Chondrocyte (in vitro differentiated cells): ENCODE data around the gene PLCG1. TPM values are rescaled to one million over a fixed set of nuclear protein-coding genes. Genes with fewer than 3 reads are reported as not detected.

ENCODE experiments used
- DNase-seq: peaks from one replicate; pipeline ENCODE4 v3.0.0; 2021; ENCODE audit warnings: mixed read lengths, low spot score
- H3K27ac Mint-ChIP-seq: one replicate; pipeline ENCODE4 v1.8.0; 2021; ENCODE audit warnings: mild to moderate bottlenecking, moderate library complexity, mixed read lengths; ENCODE audit not compliant: unreplicated experiment
- H3K27me3 Mint-ChIP-seq: 2 replicates; pipeline ENCODE4 v1.8.0; 2021; ENCODE audit warnings: low read depth, mixed read lengths
- H3K36me3 Mint-ChIP-seq: 2 replicates; pipeline ENCODE4 v1.8.0; 2021; ENCODE audit warnings: low read depth, mixed read lengths
- H3K4me1 Mint-ChIP-seq: 2 replicates; pipeline ENCODE4 v1.8.0; 2021; ENCODE audit warnings: low read depth, mild to moderate bottlenecking, mixed read lengths
- H3K4me3 Mint-ChIP-seq: one replicate; pipeline ENCODE4 v1.8.0; 2021; ENCODE audit warnings: mild to moderate bottlenecking, moderate library complexity, mixed read lengths; ENCODE audit not compliant: unreplicated experiment
- H3K9me3 Mint-ChIP-seq: 2 replicates; pipeline ENCODE4 v1.8.0; 2021; ENCODE audit warnings: low read depth, mixed read lengths
- total RNA-seq: library from RNA; stranded (reverse); gene quantifications from 3 replicates; pipeline ENCODE4 v1.2.1, GENCODE V29; 2021
- TF ChIP-seq, protein P1 (sequence below): fragments of 200-600 bp; sonication (generic); IDR thresholded peaks from 2 replicates; pipeline ENCODE4 v1.5.0; 2021; ENCODE audit warnings: antibody characterized with exemption, mild to moderate bottlenecking, moderate library complexity

PLCG1 gene
- total RNA-seq, 1 donor from 2014 or later, result 152 TPM

- no peak overlapping the region for H3K27ac Mint-ChIP-seq
- H3K9me3 Mint-ChIP-seq, result no peaks in the 10 kb centered on the region
- TF ChIP-seq, protein P1, sequence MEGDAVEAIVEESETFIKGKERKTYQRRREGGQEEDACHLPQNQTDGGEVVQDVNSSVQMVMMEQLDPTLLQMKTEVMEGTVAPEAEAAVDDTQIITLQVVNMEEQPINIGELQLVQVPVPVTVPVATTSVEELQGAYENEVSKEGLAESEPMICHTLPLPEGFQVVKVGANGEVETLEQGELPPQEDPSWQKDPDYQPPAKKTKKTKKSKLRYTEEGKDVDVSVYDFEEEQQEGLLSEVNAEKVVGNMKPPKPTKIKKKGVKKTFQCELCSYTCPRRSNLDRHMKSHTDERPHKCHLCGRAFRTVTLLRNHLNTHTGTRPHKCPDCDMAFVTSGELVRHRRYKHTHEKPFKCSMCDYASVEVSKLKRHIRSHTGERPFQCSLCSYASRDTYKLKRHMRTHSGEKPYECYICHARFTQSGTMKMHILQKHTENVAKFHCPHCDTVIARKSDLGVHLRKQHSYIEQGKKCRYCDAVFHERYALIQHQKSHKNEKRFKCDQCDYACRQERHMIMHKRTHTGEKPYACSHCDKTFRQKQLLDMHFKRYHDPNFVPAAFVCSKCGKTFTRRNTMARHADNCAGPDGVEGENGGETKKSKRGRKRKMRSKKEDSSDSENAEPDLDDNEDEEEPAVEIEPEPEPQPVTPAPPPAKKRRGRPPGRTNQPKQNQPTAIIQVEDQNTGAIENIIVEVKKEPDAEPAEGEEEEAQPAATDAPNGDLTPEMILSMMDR, result no peak
- H3K4me3 Mint-ChIP-seq, result no peak overlapping the region
- peaks cover 48% of the 10 kb centered on the region for H3K36me3 Mint-ChIP-seq
- H3K27me3 Mint-ChIP-seq, result no peaks in the 10 kb centered on the region
- no peak for DNase-seq
- peaks cover 13% of the 10 kb centered on the region for H3K4me1 Mint-ChIP-seq
Observed at GRCh38 chr20:41161886-41162285, 24.5 kb downstream of the PLCG1 start.

GRCh38 chr20:41162396-41162795 is 25.1 kb downstream of the PLCG1 start:
- DNase-seq, result no peak

GRCh38 chr20:41163821-41164220 is 26.5 kb downstream of the PLCG1 start:
- TF ChIP-seq, protein P1, result no peak
- no peaks in the 10 kb centered on the region for H3K4me1 Mint-ChIP-seq
- no peak overlapping the region for H3K27ac Mint-ChIP-seq
- no peaks in the 10 kb centered on the region for H3K27me3 Mint-ChIP-seq
- no peaks in the 10 kb centered on the region for H3K9me3 Mint-ChIP-seq
- peaks cover 56% of the 10 kb centered on the region for H3K36me3 Mint-ChIP-seq
- no peak overlapping the region for H3K4me3 Mint-ChIP-seq
- DNase-seq, result peak; percentile 66

More at GRCh38 chr20:41162396-41162795, 25.1 kb downstream of the PLCG1 start:
- Mint-ChIP-seq H3K4me1 (peaks cover 8% of the 10 kb centered on the region), H3K4me3 (no peak overlapping the region), H3K36me3 (peaks cover 53% of the 10 kb centered on the region), H3K9me3 (no peaks in the 10 kb centered on the region), H3K27me3 (no peaks in the 10 kb centered on the region), H3K27ac (no peak overlapping the region)
- TF ChIP-seq, protein P1, result no peak

DNA sequence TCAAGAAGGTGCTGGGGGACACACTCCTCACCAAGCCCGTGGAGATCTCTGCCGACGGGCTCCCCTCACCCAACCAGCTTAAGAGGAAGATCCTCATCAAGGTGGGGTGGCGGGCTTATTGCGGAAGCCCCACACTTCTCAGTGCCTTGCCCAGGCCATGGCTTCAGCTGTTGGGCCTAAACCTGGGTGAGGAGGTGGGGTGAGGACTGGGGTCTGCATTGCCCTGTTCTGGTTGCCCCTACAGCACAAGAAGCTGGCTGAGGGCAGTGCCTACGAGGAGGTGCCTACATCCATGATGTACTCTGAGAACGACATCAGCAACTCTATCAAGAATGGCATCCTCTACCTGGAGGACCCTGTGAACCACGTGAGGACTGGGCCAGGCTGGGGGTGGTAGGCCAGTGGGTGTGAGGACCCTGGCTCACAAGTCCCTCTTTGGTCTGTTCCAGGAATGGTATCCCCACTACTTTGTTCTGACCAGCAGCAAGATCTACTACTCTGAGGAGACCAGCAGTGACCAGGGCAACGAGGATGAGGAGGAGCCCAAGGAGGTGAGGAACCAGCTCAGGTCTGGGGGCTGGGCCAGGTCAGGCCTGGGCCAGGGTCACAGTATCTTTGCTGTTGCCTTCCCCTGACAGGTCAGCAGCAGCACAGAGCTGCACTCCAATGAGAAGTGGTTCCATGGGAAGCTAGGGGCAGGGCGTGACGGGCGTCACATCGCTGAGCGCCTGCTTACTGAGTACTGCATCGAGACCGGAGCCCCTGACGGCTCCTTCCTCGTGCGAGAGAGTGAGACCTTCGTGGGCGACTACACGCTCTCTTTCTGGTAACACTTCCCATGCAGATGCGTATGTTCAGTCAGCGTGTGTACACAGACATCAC is 27.9 kb downstream of the PLCG1 start:
- Mint-ChIP-seq H3K36me3 (peaks cover 57% of the 10 kb centered on the region), H3K27ac (no peak overlapping the region), H3K27me3 (no peaks in the 10 kb centered on the region), H3K4me1 (no peaks in the 10 kb centered on the region), H3K4me3 (no peak overlapping the region), H3K9me3 (no peaks in the 10 kb centered on the region)
- DNase-seq, result peak; percentile 83
- TF ChIP-seq, protein P1, result no peak

- Mint-ChIP-seq H3K36me3 (peaks cover 54% of the 10 kb centered on the region), H3K27me3 (no peaks in the 10 kb centered on the region), H3K4me3 (no peak overlapping the region), H3K9me3 (no peaks in the 10 kb centered on the region), H3K4me1 (no peaks in the 10 kb centered on the region), H3K27ac (no peak overlapping the region)
- TF ChIP-seq, protein P1, result no peak
- peak; percentile 74 for DNase-seq
Observed at GRCh38 chr20:41166201-41167117, 29.1 kb downstream of the PLCG1 start.
